NCI-H345 (cell line): ENCODE results near the gene GEMIN5.
A peak's percentile ranks its signal among the peaks of the same experiment; 100 is the strongest.

Experiments used
- DNase-seq: peaks from one replicate; lab custom pipeline; 2025; lab: John Stamatoyannopoulos, UW

Gene GEMIN5

GRCh38 chr5:154884424-154884823 is 53.6 kb downstream of the GEMIN5 start:
- DNase-seq = no peak

- DNase-seq = no peak
Observed at GRCh38 chr5:154881986-154882385, 56.0 kb downstream of the GEMIN5 start.

GRCh38 chr5:154878642-154879335 is 59.2 kb downstream of the GEMIN5 start:
- DNase-seq = no peak

- no peak for DNase-seq
Observed at GRCh38 chr5:154873791-154874331, 64.2 kb downstream of the GEMIN5 start.

- DNase-seq = no peak
Observed at GRCh38 chr5:154871734-154872133, 66.3 kb downstream of the GEMIN5 start.

GRCh38 chr5:154868702-154869101 is 69.3 kb downstream of the GEMIN5 start:
- no peak for DNase-seq

- no peak for DNase-seq
Observed at GRCh38 chr5:154866841-154867240, 71.2 kb downstream of the GEMIN5 start.

- DNase-seq = no peak
Observed at GRCh38 chr5:154865466-154866184, 72.4 kb downstream of the GEMIN5 start.

GRCh38 chr5:154863291-154864080 is 74.5 kb downstream of the GEMIN5 start:
- no peak for DNase-seq

- DNase-seq = no peak
Observed at GRCh38 chr5:154862766-154863165, 75.2 kb downstream of the GEMIN5 start.

- DNase-seq = no peak
Observed at GRCh38 chr5:154861946-154862345, 76.1 kb downstream of the GEMIN5 start.

GRCh38 chr5:154860765-154861164 is 77.2 kb downstream of the GEMIN5 start:
- no peak for DNase-seq

- DNase-seq = no peak
Observed at GRCh38 chr5:154860123-154860522, 77.9 kb downstream of the GEMIN5 start.

GRCh38 chr5:154858972-154859871 is 78.8 kb downstream of the GEMIN5 start:
- no peak for DNase-seq

- DNase-seq = peak; percentile 98
Observed at GRCh38 chr5:154858297-154858971, 79.6 kb downstream of the GEMIN5 start, which contains the start of gene CNOT8. Gene CNOT8 (plus strand): TSS chr5:154858627. CDS start chr5:154863279, 4,652 bp downstream.

GRCh38 chr5:154857530-154858296 is 80.3 kb downstream of the GEMIN5 start:
- DNase-seq = peak; percentile 98

GRCh38 chr5:154851351-154851750 is 86.7 kb downstream of the GEMIN5 start:
- no peak for DNase-seq

- DNase-seq = no peak
Observed at GRCh38 chr5:154850255-154851062, 87.6 kb downstream of the GEMIN5 start, which contains the start of gene FAXDC2. Gene FAXDC2 (minus strand): TSS chr5:154850603. CDS start chr5:154838178, 12,425 bp downstream.

- DNase-seq = no peak
Observed at GRCh38 chr5:154849791-154850201, 88.2 kb downstream of the GEMIN5 start.
